ENCODE measurements around the gene USP6.
"Not testable (repeated sequence)": the region's sequence is repeated elsewhere in the genome, so short reads cannot be mapped to it uniquely, and the experiment has no call there.

USP6 gene

GRCh38 chr17:5121186-5121841 is 5.5 kb downstream of the USP6 start:
- DNase-seq (ENCODE audit: insufficient read length, low spot score) (no peak), FAIRE-seq (no peak)

GRCh38 chr17:5122056-5122455 is 6.2 kb downstream of the USP6 start:
- DNase-seq (ENCODE audit: insufficient read length, low spot score); FAIRE-seq: not testable (repeated sequence)

- FAIRE-seq (no peak), DNase-seq (ENCODE audit: insufficient read length, low spot score) (no peak)
Observed at GRCh38 chr17:5122586-5123342, 6.9 kb downstream of the USP6 start.

GRCh38 chr17:5123343-5124124 is 7.7 kb downstream of the USP6 start:
- FAIRE-seq: no peak
- no peak for DNase-seq (ENCODE audit: insufficient read length, low spot score)

GRCh38 chr17:5124125-5124760 is 8.4 kb downstream of the USP6 start:
- not testable (repeated sequence) for FAIRE-seq

GRCh38 chr17:5124896-5125295 is 9.1 kb downstream of the USP6 start:
- FAIRE-seq; DNase-seq (ENCODE audit: insufficient read length, low spot score): not testable (repeated sequence)

More at GRCh38 chr17:5124125-5124760, 8.4 kb downstream of the USP6 start:
- not testable (repeated sequence) for DNase-seq (ENCODE audit: insufficient read length, low spot score)

GRCh38 chr17:5126719-5127488 is 11.1 kb downstream of the USP6 start:
- FAIRE-seq (no peak), DNase-seq (ENCODE audit: insufficient read length, low spot score) (no peak)

- FAIRE-seq (no peak), DNase-seq (ENCODE audit: insufficient read length, low spot score) (no peak)
Observed at GRCh38 chr17:5127910-5128309, 12.1 kb downstream of the USP6 start.

- not testable (repeated sequence) for DNase-seq (ENCODE audit: insufficient read length, low spot score); FAIRE-seq
Observed at GRCh38 chr17:5128387-5128786, 12.6 kb downstream of the USP6 start.

GRCh38 chr17:5128905-5129535 is 13.2 kb downstream of the USP6 start:
- DNase-seq (ENCODE audit: insufficient read length, low spot score) (no peak), FAIRE-seq (no peak)

- FAIRE-seq; DNase-seq (ENCODE audit: insufficient read length, low spot score): not testable (repeated sequence)
Observed at GRCh38 chr17:5129770-5130169, 13.9 kb downstream of the USP6 start.

- not testable (repeated sequence) for DNase-seq (ENCODE audit: insufficient read length, low spot score)
Observed at GRCh38 chr17:5130261-5130660, 14.4 kb downstream of the USP6 start.

GRCh38 chr17:5130687-5131086 is 14.9 kb downstream of the USP6 start:
- not testable (repeated sequence) for DNase-seq (ENCODE audit: insufficient read length, low spot score)

More at GRCh38 chr17:5130261-5130660, 14.4 kb downstream of the USP6 start:
- FAIRE-seq: not testable (repeated sequence)

GRCh38 chr17:5131146-5131715 is 15.4 kb downstream of the USP6 start:
- FAIRE-seq (no peak), DNase-seq (ENCODE audit: insufficient read length, low spot score) (no peak)

More at GRCh38 chr17:5130687-5131086, 14.9 kb downstream of the USP6 start:
- not testable (repeated sequence) for FAIRE-seq

- not testable (repeated sequence) for DNase-seq (ENCODE audit: insufficient read length, low spot score); FAIRE-seq
Observed at GRCh38 chr17:5131799-5132502, 16.1 kb downstream of the USP6 start.

GRCh38 chr17:5132503-5133225 is 16.8 kb downstream of the USP6 start:
- not testable (repeated sequence) for FAIRE-seq

GRCh38 chr17:5133311-5133710 is 17.5 kb downstream of the USP6 start:
- FAIRE-seq (no peak), DNase-seq (ENCODE audit: insufficient read length, low spot score) (no peak)

More at GRCh38 chr17:5132503-5133225, 16.8 kb downstream of the USP6 start:
- not testable (repeated sequence) for DNase-seq (ENCODE audit: insufficient read length, low spot score)

GRCh38 chr17:5133961-5134360 is 18.1 kb downstream of the USP6 start:
- not testable (repeated sequence) for FAIRE-seq; DNase-seq (ENCODE audit: insufficient read length, low spot score)
